Mesendoderm (in vitro differentiated cells): Measurements from ENCODE around the gene RHOJ.

Experiments
- DNase-seq: peaks from one replicate; pipeline ENCODE4 v3.0.0; 2013
- H2AK5ac ChIP-seq: 2 replicates; pipeline ENCODE4 v1.6.1; 2013; ENCODE audit warnings: low read length, inconsistent platforms
- H2BK120ac ChIP-seq: 2 replicates; pipeline ENCODE4 v1.6.1; 2013; ENCODE audit warnings: low read depth, mild to moderate bottlenecking, low read length, moderate library complexity, mixed read lengths
- H2BK15ac ChIP-seq: replicated peaks from 2 replicates; pipeline ENCODE4 v1.6.1; 2013; ENCODE audit warnings: low read depth, mild to moderate bottlenecking, moderate library complexity
- H2BK5ac ChIP-seq: 2 replicates; pipeline ENCODE4 v1.6.1; 2013; ENCODE audit warnings: low read length, inconsistent platforms
- H3K18ac ChIP-seq: 2 replicates; pipeline ENCODE4 v1.6.1; 2013; ENCODE audit warnings: mild to moderate bottlenecking, low read length, mixed read lengths
- H3K23ac ChIP-seq: one replicate; pipeline ENCODE4 v1.6.1; 2013; ENCODE audit warnings: low read length
- H3K27ac ChIP-seq: 2 replicates; pipeline ENCODE4 v1.5.1; 2013; ENCODE audit warnings: low read depth, mild to moderate bottlenecking, inconsistent platforms, low read length, moderate library complexity
- H3K27me3 ChIP-seq: 2 replicates; pipeline ENCODE4 v1.6.1; 2013; ENCODE audit warnings: low read length, control low read depth, mild to moderate bottlenecking, inconsistent platforms; ENCODE audit not compliant: insufficient read depth, poor library complexity
- H3K36me3 ChIP-seq: 2 replicates; pipeline ENCODE4 v1.6.1; 2013; ENCODE audit warnings: low read length, inconsistent platforms; ENCODE audit not compliant: control insufficient read depth, insufficient read depth
- H3K4ac ChIP-seq: one replicate; pipeline ENCODE4 v1.6.1; 2013; ENCODE audit warnings: low read depth, mild to moderate bottlenecking, low read length, moderate library complexity
- H3K4me1 ChIP-seq: 2 replicates; pipeline ENCODE4 v1.6.1; 2013; ENCODE audit warnings: low read depth, low read length, inconsistent platforms; ENCODE audit not compliant: control insufficient read depth
- H3K4me2 ChIP-seq: 2 replicates; pipeline ENCODE4 v1.6.1; 2013; ENCODE audit warnings: low read length
- H3K4me3 ChIP-seq: 2 replicates; pipeline ENCODE4 v1.5.1; 2013; ENCODE audit warnings: mild to moderate bottlenecking, low read length
- H3K56ac ChIP-seq: one replicate; pipeline ENCODE4 v1.6.1; 2013; ENCODE audit warnings: low read length
- H3K79me1 ChIP-seq: 2 replicates; pipeline ENCODE4 v1.6.1; 2013; ENCODE audit warnings: low read length, inconsistent platforms
- H3K79me2 ChIP-seq: 2 replicates; pipeline ENCODE4 v1.6.1; 2013; ENCODE audit warnings: mild to moderate bottlenecking, low read length; ENCODE audit not compliant: control insufficient read depth, insufficient read depth
- H3K9ac ChIP-seq: 2 replicates; pipeline ENCODE4 v1.6.1; 2013; ENCODE audit warnings: low read length, inconsistent platforms
- H4K5ac ChIP-seq: one replicate; pipeline ENCODE4 v1.6.1; 2013; ENCODE audit warnings: low read length
- H4K8ac ChIP-seq: one replicate; pipeline ENCODE4 v1.6.1; 2013; ENCODE audit warnings: low read depth, mild to moderate bottlenecking, control low read depth, low read length, moderate library complexity
- WGBS: extraction: QIAGEN DNeasy Blood & Tissue Kit; methylation state at CpG from one replicate; pipeline ENCODE4 v1.1.7; 2013; ENCODE audit warnings: low lambda C conversion rate, missing lambda C conversion rate; ENCODE audit not compliant: insufficient coverage; ENCODE audit errors: extremely low coverage; 5-methylcytosine and 5-hydroxymethylcytosine counted together

Gene RHOJ

DNA sequence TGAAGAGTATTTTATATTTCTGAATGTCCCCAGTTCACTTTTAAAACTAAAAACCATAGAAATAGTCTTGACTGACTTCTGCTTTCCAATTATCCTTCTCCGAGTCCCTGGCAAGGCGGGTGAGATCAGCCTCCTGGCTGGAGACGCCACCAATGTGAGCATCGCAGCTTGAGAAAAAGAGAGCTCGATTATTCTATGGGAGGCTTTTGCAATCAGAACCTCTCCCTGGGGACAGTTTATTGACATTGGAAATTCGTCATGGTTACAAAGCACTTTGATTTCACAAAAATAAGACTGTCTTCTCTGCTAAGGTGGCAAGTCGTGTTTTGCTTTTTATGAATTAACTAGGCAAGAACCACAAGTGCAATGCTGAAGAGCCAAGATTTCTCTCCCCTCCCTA is 138.1 kb downstream of the RHOJ start:
- Histone ChIP-seq H3K23ac (no peak overlapping the region), H3K56ac (no peak overlapping the region), H3K4me2 (no peak overlapping the region), H3K4ac (no peak overlapping the region), H2BK5ac (no peak overlapping the region), H3K27me3 (no peaks in the 10 kb centered on the region), H2AK5ac (no peak overlapping the region), H4K8ac (no peak overlapping the region), H3K4me1 (no peaks in the 10 kb centered on the region), H3K27ac (no peak overlapping the region), H3K79me1 (no peaks in the 10 kb centered on the region), H3K9ac (no peak overlapping the region), H3K36me3 (no peaks in the 10 kb centered on the region), H3K18ac (no peak overlapping the region), H3K4me3 (no peak overlapping the region), H2BK120ac (no peak overlapping the region), H4K5ac (no peak overlapping the region), H2BK15ac (no peak overlapping the region), H3K79me2 (no peaks in the 10 kb centered on the region)
- whole genome bisulfite sequencing = no CpG with 5 or more reads among the region's 7 CpGs
- DNase-seq = peak; percentile 12
